ENCODE measurements around the gene DNA2. TPM values are rescaled to one million over a fixed set of nuclear protein-coding genes. Genes with fewer than 3 reads are reported as not detected.

DNA2 gene
- total and polyA plus RNA-seq, 2 experiments from 2014 or later = 3.4 to 8.1 TPM

- H3K9me3 ChIP-seq (ENCODE audit: low read depth) = no peaks in the 10 kb centered on the region
- peak in 1 of 2 donors; percentile 35 for DNase-seq (ENCODE audit: low read depth in 1 of 2, low spot score in 1 of 2)
- no peak overlapping the region for H3K4me3 ChIP-seq
- H3K27ac ChIP-seq = no peak overlapping the region
- no peaks in the 10 kb centered on the region for H3K4me1 ChIP-seq (ENCODE audit: low read depth)
- no peaks in the 10 kb centered on the region for H3K36me3 ChIP-seq
- TF ChIP-seq, protein P1, sequence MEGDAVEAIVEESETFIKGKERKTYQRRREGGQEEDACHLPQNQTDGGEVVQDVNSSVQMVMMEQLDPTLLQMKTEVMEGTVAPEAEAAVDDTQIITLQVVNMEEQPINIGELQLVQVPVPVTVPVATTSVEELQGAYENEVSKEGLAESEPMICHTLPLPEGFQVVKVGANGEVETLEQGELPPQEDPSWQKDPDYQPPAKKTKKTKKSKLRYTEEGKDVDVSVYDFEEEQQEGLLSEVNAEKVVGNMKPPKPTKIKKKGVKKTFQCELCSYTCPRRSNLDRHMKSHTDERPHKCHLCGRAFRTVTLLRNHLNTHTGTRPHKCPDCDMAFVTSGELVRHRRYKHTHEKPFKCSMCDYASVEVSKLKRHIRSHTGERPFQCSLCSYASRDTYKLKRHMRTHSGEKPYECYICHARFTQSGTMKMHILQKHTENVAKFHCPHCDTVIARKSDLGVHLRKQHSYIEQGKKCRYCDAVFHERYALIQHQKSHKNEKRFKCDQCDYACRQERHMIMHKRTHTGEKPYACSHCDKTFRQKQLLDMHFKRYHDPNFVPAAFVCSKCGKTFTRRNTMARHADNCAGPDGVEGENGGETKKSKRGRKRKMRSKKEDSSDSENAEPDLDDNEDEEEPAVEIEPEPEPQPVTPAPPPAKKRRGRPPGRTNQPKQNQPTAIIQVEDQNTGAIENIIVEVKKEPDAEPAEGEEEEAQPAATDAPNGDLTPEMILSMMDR (IDR thresholded peaks at IDR 0.05; ENCODE audit: low read depth, low read length) = no peak
- H3K27me3 ChIP-seq = no peaks in the 10 kb centered on the region
Observed at GRCh38 chr10:68506411-68506810, 34.6 kb upstream of the DNA2 start.

- Histone ChIP-seq H3K4me3 (no peak overlapping the region), H3K9me3 (ENCODE audit: low read depth) (no peaks in the 10 kb centered on the region), H3K4me1 (ENCODE audit: low read depth) (no peaks in the 10 kb centered on the region), H3K36me3 (peaks cover 2% of the 10 kb centered on the region), H3K27ac (no peak overlapping the region), H3K27me3 (no peaks in the 10 kb centered on the region)
- TF ChIP-seq, protein P1 (IDR thresholded peaks at IDR 0.05; ENCODE audit: low read depth, low read length) = no peak
- no peak for DNase-seq (ENCODE audit: low read depth in 1 of 2, low spot score in 1 of 2)
Observed at GRCh38 chr10:68502846-68503245, 31.1 kb upstream of the DNA2 start.

DNA sequence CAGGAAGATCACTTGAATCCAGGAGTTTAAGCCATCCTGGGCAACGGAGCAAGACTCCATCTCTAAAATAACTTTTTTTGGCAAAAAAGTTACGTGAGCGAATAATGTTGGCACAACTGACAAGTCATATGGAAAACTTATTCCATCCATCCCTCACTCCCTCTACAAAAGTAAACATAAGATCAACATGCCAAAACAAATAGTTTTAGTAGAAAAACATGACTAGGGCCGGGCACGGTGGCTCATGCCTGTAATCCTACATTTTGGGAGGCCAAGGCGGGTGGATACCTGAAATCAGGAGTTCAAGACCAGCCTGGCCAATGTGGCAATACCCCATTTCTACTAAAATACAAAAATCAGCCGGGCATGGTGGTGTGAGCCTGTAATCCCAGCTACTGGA is 29.9 kb upstream of the DNA2 start:
- Histone ChIP-seq H3K9me3 (ENCODE audit: low read depth) (no peaks in the 10 kb centered on the region), H3K27ac (no peak overlapping the region), H3K4me3 (no peak overlapping the region), H3K36me3 (peaks cover 5% of the 10 kb centered on the region), H3K4me1 (ENCODE audit: low read depth) (no peaks in the 10 kb centered on the region), H3K27me3 (no peaks in the 10 kb centered on the region)
- TF ChIP-seq, protein P1 (IDR thresholded peaks at IDR 0.05; ENCODE audit: low read depth, low read length) = no peak
- no peak for DNase-seq (ENCODE audit: low read depth in 1 of 2, low spot score in 1 of 2)

DNA sequence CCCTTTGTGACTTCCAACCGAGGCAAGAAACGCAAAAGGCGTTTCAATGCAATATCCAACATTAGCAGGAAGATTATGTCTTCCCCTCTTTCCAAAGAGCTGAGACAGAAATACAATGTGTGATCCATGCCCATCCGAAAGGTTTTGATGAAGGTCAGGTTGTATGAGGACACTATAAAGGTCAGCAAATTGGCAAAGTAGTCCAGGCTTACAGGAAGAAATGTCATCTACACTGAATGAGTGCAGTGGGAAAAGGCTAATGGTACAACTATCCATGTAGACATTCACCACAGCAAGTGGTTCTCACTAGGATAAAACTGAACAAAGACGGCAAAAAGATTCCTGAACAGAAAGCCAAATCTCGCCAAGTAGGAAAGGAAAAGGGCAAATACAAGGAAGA is 27.8 kb upstream of the DNA2 start:
- H3K27ac ChIP-seq = no peak overlapping the region
- TF ChIP-seq, protein P1 (IDR thresholded peaks at IDR 0.05; ENCODE audit: low read depth, low read length) = no peak
- H3K4me1 ChIP-seq (ENCODE audit: low read depth) = no peaks in the 10 kb centered on the region

GRCh38 chr10:68496072-68496471 is 24.3 kb upstream of the DNA2 start:
- no peak for DNase-seq (ENCODE audit: low read depth in 1 of 2, low spot score in 1 of 2)
- Histone ChIP-seq H3K4me1 (ENCODE audit: low read depth) (no peaks in the 10 kb centered on the region), H3K27me3 (no peaks in the 10 kb centered on the region), H3K4me3 (no peak overlapping the region), H3K27ac (no peak overlapping the region), H3K36me3 (peaks cover 10% of the 10 kb centered on the region), H3K9me3 (ENCODE audit: low read depth) (no peaks in the 10 kb centered on the region)
- TF ChIP-seq, protein P1 (IDR thresholded peaks at IDR 0.05; ENCODE audit: low read depth, low read length) = no peak

More for the DNA sequence above, 27.8 kb upstream of the DNA2 start:
- no peak overlapping the region for H3K4me3 ChIP-seq
- DNase-seq (ENCODE audit: low read depth in 1 of 2, low spot score in 1 of 2) = no peak
- peaks cover 5% of the 10 kb centered on the region for H3K36me3 ChIP-seq
- H3K9me3 ChIP-seq (ENCODE audit: low read depth) = no peaks in the 10 kb centered on the region
- H3K27me3 ChIP-seq = no peaks in the 10 kb centered on the region

DNA sequence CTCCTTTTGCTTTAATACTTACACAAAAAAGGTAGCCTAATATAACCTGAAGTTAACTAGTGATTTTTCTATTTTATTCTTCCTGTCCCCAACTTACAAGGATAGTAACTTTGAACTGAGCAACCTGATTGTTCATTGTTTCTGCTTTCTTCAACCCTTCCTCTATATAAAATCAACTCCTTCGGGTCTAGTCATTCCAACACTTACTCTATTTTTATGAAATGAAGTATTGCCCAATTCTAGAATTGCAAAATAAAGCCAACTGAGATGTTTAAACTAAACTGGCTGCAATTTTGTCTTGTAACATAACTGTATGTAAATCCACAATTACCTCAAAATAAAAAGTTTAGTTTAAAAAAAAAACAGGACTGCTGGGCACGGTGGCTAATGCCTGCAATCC is 20.3 kb upstream of the DNA2 start:
- peak in 1 of 2 donors; percentile 61 for DNase-seq (ENCODE audit: low read depth in 1 of 2, low spot score in 1 of 2)
- H3K27me3 ChIP-seq = no peaks in the 10 kb centered on the region
- no peaks in the 10 kb centered on the region for H3K4me1 ChIP-seq (ENCODE audit: low read depth)
- H3K4me3 ChIP-seq = no peak overlapping the region
- TF ChIP-seq, protein P1 (IDR thresholded peaks at IDR 0.05; ENCODE audit: low read depth, low read length) = no peak
- H3K9me3 ChIP-seq (ENCODE audit: low read depth) = no peaks in the 10 kb centered on the region
- peaks cover 19% of the 10 kb centered on the region for H3K36me3 ChIP-seq
- no peak overlapping the region for H3K27ac ChIP-seq
